NCI-H146 treated with DMSO at 0.1 percent for 48 hours (cell line): Measurements from ENCODE around the gene SPOCK3.
"Not testable (repeated sequence)": the region's sequence is repeated elsewhere in the genome, so short reads cannot be mapped to it uniquely, and the experiment has no call there.

Experiments used
- DNase-seq: peaks from one replicate; lab custom pipeline; 2025; ENCODE audit not compliant: unreplicated experiment; lab: John Stamatoyannopoulos, UW

The SPOCK3 gene

DNA sequence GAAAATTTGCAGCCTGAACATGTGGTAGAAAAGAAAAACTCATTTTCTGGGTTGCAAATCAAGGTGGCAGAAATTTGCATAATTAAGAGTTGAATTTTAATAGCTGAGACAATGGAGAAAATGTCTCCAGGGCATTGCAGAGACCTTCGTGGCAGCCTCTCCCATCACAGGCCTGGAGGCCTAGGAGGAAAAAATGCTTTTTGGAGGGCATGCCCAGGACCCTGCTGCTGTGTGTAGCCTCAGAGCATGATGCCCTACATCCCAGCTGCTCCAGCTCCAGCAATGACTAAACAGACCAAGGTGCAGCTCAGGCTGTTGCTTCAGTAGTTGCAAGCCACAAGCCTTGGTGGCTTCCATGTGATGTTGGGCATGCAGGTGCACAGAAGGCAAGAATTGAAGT lies 266.1 kb downstream of the SPOCK3 start:
- not testable (repeated sequence) for DNase-seq

DNA sequence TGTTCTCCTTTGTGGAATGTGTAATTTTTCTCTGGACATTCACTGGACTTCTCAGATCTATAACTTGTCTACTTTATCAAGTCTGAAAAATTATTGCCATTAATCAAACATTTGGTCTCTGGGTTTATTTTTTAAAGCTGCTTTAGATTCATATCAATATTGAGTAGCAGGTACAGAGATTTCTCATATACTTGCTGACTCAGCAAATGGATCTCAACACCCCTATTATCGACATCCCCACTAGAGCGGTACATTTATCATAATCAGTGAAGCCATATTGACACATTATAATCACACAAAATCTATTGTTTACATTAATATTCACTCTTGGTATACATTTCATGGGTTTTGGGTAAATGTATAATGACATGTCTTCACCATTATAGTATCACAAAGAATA lies 268.7 kb downstream of the SPOCK3 start:
- no peak for DNase-seq

DNA sequence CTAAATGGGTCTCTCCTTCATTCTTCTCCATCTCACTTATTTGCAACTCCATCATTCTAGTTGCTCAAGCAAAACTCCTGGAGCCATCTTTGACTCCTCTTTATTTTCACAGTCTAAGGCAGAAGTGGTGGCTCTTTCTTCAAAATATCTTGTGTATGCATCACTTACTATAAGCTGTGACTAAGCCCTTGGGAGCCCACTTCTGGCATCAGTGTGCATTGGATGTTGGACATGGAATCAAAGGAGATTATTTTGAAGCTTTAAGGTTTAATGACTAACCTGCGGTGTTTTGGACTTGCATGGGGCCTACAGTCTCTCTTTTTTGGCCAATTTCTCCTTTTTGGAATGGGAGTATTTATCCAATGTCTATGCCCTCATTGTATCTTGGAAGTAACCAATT lies 276.8 kb downstream of the SPOCK3 start:
- DNase-seq, result no peak

DNA sequence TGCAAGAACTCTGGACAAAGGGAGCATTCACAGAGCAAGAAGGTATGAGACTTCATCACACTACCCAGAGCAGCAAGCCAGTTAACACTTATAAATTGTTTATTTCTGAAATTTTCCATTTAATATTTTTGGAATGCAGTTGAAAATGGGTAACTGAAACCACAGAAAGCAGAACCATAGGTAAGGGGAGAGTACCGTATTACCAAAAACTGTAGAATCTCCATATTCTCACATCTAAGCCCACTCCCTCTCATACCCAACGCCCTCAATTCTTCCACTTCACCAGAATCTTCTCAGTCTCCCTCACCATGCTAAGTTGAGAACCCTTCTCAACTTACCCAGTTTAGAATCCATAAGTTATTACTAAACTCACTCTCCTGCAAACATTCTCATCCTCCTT lies 277.8 kb downstream of the SPOCK3 start:
- no peak for DNase-seq

DNA sequence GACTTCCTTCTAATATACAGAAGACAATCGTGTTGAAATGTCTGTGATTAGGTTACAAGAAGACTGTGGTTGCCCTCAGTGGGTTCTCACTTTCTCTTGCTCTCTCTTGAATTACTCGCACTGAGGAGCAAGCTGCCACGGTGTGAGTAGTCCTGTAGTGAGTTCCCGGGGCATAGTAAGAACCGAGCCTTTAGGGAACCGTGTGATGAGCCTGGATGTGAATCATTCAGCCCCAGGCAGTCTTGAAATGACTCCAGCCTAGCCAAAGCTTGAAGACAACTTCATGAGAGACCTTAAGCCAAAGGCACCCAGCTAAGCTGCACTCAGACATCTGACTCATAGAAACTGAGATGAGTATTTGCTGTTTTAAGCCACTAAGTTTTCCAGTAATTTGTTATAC lies 292.7 kb downstream of the SPOCK3 start:
- DNase-seq, result no peak

DNA sequence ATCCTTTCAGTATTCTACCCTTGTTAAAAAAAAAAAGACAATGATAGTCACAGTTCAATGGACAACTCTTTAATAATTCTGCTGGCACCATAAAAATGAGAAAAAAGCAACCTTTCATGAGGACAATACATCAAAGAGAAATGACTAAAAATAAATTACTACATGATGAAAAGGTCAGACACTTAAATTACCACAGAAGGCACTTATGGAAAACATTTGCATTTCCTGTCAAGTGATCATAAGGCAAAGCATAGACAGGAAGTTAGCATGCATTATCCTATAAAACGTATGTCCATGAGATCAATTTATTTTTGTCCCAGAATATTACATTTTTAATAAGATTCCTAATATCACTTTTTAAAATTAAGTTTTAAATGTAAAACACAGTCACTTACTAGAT lies 303.8 kb downstream of the SPOCK3 start:
- DNase-seq, result no peak

DNA sequence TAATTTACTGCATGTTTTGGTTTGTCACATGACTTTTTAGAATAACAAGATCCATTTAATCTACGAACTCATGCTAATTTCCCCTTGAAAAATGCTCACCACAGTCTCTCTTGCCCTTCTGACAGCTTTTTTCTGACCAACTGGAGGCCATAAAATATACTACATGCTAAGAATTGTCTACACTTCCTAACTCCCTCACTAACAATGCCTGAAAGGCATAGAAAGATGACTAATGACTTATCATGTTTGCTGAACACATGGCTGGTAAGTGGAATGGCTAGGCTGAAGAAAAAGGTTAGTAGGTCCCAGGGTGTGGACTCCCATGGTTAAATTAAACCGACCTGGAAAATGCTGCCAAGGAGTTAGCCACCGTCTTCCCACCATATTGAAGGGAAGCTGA lies 309.9 kb downstream of the SPOCK3 start:
- DNase-seq, result no peak

DNA sequence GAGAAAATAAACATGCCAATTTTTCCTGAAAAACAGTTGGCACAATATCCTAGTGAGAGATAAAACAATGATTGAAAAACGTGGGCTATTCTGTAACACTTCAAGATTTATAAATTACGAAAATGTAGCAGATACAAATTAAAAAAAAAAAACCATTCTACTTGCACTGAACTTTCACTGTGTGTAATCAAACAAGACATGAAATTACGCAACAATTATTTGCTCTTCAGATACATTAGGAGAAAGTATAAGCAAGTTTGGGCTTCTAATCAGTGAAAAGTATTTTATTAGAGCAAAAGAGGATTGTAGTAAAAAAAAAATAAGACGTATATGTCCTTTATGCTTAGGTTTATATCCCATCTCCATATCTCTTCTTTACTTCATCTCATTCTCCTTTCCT lies 320.4 kb downstream of the SPOCK3 start:
- no peak for DNase-seq

DNA sequence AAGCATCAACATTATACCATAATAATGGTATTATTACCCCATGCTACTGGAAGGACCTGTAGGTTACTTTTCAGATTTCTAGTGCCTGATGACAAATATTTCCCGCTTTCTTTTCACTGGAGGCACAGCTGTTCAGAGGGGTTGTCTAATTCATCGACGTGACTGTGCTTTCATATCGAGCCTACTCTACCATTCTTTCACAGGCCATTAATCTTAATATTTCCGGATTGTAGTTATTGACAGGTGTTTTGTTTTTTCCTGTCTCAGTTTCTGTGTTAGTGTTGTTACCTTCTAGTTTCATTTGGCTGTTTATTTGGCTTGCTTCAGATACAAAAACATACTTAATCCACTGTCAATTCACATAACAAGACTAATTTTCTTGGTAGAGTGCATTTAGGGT lies 330.9 kb downstream of the SPOCK3 start:
- DNase-seq, result no peak

DNA sequence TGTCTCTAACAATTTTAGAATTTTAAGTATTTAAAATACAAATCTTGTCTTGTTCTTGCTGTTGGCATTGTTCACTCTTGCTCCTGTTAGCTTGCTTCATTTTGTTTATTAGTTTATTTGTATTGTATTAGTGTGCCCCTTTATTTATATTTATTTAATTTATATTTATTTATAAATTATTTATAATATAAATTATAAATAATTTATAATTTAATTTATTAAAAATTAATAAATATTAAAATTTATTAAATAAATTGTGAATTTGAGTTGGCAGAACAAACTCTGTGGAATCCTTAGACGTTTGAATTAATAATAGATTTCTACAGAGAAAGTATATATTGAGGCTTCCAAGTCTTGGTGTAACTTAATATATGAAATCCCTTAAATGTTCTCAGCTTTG lies 331.4 kb downstream of the SPOCK3 start:
- no peak for DNase-seq

DNA sequence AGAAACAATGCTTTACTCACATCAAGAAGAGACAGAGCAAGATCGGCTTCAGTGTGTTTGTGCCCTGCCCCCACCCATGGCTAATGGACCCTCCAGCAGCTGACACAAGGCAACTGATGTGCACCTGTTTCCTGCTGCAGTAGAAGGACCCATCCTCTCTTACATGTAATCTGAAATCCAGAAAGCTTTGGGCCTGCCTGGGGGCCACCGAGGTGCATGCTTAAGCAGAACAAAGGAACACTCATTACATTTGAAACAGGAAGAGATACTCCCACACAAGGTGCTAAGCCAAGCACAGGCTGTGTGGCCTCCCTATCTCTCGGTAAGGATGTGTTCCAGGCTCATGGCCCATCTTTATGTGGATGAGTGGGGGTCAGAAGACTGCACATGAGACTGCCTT lies 338.0 kb downstream of the SPOCK3 start:
- DNase-seq, result no peak

DNA sequence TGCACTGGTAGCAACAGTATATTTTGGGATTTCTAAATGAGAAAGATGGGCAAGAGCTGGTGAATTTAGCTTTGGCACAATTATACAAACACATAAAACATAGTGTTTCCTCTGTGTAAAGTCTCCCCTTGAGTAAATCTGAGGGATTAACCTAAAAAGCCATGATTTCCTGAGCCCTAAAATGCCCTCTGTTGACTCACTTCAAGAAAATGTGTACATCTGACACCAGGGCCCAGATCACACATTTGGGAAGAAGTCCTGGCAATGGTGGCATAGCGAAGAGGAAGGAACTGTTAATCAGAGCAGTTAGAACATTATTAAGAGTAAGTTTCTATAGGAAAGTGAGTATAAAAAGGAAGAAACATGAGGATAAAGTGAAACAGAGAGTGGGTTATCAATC lies 338.5 kb downstream of the SPOCK3 start:
- no peak for DNase-seq

DNA sequence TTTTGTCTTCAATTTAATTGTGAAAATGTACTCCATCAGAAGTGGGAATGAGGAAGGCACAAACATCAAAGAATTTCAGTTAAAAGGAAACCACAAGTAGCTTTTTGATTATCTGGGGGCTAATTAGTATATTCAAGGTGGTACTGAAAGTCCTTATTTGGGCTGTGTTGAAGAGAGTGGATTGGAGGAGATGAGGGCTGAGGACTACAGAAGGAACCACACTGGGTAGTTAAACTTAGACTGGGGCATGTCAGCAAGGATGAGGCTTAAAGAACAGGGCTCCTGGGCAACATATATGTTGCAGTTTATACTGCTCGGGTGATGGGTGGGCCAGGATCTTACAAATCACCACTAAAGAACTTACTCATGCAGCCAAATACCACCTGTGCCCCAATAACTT lies 346.8 kb downstream of the SPOCK3 start:
- no peak for DNase-seq

DNA sequence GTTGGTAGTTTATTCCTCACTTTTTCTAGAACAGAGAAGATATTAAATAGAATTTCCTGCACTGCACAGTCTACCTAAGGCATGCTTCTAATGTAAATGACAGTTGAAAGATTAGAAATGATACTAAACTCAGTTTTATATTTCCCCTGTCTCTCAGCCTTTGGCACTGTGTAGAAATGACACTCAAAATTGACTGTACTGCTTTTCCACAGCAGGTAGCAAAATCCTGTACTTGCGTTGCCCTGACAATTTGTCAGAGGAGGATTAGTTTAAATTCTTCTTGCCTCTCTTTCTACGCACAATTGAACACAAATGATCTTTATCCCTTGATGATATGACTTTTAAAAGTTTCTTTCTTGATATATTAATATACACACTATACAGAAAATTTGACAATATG lies 347.6 kb downstream of the SPOCK3 start:
- DNase-seq, result no peak

DNA sequence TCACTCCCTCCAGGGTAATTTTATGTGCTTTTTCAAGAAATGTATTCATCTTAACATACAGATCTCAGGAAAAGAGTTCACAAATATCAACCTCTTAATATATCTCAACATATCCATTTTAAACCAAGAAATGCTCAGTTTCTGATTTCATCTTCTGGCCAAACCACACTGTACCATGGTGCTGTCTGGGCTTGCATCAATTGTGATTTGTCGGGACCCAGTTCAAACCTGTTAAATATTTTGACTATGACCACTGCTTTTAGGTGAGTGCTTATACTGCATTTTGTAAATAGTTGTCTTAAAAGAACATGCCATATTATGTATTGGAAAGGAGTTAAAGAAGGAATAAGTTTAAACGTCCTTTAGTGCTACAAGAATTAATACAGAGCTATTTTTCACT lies 352.1 kb downstream of the SPOCK3 start:
- DNase-seq, result no peak

DNA sequence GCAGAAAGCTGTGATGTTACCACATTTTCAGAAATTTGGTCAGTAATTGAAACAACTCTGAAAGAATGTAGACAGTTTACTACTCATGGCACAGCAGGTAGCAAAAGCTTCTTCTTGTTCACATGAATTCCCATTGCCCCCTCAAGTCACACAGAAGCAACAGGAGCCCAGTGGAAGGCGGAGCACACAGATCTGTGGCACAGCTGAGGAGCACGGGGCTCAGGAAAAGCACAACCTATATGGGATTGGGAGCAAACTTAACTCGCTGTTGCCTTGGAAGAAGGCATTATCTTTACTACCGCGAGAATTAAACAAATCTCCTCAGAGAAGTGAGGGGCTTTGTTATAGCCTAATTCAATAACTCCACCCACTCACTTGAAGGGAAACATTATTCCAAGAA lies 358.5 kb downstream of the SPOCK3 start:
- no peak for DNase-seq

DNA sequence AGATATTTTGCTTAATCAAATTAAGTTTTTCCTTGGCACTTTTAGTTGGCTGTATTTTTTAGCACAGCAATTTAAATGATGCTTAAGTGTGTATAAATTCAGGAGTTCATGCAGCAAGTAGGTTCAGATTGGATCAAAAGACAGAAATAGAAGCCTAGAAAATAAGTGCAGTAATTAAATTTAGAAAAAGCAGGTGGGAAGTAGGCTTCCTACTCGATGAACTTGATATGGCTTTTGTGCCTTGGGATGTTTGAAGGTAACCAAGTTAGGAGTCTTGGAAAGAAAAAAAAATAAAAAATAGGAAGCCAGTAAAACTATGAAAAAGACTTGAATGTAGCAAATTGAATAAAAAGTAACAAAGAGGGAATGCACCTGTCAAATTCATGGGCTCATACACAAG lies 372.3 kb downstream of the SPOCK3 start:
- DNase-seq, result no peak

DNA sequence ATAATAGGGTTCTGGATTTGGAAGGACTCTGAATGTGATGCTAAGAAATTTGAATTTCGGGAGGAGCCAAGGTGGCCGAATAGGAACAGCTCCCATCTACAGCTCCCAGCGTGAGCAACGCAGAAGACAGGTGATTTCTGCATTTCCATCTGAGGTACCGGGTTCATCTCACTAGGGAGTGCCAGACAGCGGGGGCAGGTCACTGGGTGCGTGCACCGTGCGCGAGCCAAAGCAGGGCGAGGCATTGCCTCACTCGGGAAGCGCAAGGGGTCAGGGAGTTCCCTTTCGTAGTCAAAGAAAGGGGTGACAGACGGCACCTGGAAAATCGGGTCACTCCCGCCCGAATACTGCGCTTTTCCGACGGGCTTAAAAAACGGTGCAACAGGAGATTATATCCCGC lies 383.9 kb downstream of the SPOCK3 start:
- not testable (repeated sequence) for DNase-seq

DNA sequence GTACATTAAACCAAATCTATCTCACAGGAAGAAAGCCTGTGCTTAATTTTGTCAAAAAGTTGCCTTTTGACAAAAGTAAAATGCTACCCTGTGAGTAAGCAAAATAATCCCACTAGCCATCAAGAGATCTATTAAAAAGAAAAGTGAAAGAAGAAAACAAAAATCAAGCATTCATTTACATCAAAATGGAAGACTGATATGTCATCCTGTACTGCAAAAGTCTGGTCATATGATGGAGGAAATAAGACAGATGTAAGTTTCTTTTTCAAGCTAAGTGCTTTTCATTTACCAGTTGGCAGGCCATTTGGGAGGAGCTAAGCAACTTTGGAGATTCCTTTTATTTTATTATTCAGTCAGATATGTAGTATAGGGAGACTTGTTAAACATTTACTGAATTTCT lies 387.4 kb downstream of the SPOCK3 start:
- DNase-seq, result no peak

DNA sequence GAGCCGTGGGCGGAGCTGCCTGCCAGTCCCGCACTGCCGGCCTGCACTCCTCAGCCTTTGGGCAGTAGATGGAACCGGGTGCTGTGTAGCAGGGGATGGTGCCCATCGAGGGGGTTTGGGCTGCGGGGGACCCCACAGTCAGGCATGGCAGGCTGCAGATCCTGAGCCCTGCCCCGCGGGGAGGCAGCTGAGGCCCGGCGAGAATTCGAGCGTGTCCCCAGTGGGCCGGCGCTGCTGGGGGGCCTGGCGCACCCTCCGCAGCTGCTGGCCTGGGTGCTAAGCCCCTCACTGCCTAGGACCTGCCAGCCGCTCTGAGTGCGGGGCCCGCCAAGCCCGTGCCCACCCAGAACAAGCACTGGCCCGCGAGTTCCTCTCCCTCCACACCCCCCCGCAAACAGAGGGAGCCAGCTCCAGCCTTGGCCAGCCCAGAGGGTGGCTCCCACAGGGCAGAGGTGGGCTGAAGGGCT lies 391.5 kb downstream of the SPOCK3 start:
- no peak for DNase-seq

DNA sequence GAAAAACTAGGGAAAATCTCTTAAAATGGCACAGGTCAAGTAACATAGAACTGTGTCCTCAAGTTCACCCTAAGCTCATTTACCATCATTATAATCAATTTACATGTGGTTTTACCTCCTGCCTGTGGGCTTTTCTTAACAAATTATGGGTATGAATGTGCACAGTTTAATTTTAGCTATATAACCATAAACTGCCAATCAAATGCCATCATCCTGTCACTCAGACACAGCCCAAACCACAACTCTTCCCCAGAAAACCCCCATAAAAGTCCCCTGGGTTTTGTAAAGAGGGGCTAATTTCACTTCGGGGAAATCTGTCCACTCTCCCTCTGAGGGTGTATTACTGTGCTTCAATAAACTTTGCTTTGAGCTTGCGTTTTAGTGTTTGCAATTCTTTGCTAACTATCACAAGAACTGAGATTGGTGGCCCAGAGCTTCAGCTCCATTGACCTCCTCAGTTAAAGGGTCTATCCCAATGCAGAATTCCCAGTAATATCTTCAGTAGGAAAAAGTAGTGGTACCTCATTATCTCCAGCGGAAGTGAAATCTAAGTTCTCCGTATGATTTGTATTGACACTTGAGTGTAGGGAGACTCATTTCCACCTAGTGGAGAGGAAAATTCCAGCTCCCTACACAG lies 394.6 kb downstream of the SPOCK3 start:
- DNase-seq, result no peak

DNA sequence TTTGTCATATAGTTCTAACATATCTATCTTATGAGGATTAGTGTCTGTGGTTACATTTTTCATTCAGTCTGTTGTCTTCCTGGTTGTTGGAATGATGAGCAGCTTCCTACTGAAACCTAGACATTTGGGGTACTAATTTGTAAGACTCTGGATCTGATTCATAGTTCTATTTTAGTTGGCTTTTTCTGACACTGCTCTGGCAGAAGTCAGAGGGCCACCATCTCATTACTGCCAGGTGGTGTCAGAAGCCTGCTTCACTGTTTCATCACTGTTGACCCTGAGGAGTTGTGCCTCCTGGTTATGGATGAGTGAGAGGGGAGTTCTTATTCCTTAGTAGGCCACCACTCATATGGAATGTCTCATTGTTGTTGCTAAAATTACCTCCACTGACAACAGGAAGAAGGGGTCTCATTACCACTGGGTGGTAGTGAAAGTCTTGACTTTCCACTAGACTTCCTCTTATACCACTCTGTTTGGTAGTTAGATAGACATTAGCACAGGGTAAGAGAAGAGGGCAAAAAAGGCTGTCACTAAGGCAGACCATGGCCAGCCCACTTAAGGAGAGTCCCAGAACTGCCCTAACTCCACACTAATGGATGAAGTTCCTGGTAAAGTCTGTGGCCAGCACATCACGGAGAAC lies 395.2 kb downstream of the SPOCK3 start:
- DNase-seq, result no peak

DNA sequence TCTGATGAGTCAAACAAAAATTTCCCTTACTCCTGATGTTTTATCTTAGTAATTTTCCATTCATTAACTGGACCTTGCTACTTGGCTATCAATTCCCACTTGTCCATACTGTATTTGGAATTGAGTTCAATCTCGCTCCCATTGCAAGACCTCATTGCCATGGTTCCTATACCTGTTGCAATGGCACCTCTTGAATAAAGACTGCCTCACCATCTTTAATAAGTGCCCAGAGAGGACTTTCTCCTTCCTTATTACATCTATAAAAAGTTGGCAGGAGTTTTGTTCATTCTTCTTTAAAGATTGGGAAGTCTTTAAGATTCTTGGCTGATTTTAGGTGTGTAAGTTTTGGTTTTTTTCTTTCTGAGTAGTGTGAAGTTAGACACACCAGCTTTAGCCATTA lies 397.4 kb downstream of the SPOCK3 start:
- DNase-seq, result no peak
